ACC112 (cell line): Measurements from ENCODE around the gene KANSL1.

ENCODE experiments used
- H2AFZ ChIP-seq: fragments of 200-600 bp; sonication (generic); one replicate; pipeline ENCODE4 v1.6.0; 2017; ENCODE audit warnings: antibody characterized with exemption, low read length; ENCODE audit not compliant: unreplicated experiment
- H3K27ac ChIP-seq: fragments of 200-600 bp; sonication (generic); 2 replicates; pipeline ENCODE4 v1.5.1; 2014; ENCODE audit warnings: low read depth, mild to moderate bottlenecking, antibody characterized with exemption, low read length, moderate library complexity
- H3K27me3 ChIP-seq: fragments of 200-600 bp; sonication (generic); 2 replicates; pipeline ENCODE4 v1.6.1; 2014; ENCODE audit warnings: mild to moderate bottlenecking, antibody characterized with exemption, low read length, moderate library complexity, mixed read lengths; ENCODE audit not compliant: insufficient read depth
- H3K36me3 ChIP-seq: fragments of 200-600 bp; sonication (generic); 2 replicates; pipeline ENCODE4 v1.6.1; 2016; ENCODE audit warnings: mild to moderate bottlenecking, antibody characterized with exemption, low read length, moderate library complexity, mixed read lengths; ENCODE audit not compliant: insufficient read depth
- H3K4me1 ChIP-seq: fragments of 200-600 bp; sonication (generic); one replicate; pipeline ENCODE4 v1.6.1; 2016; ENCODE audit warnings: low read length, mixed read lengths; ENCODE audit not compliant: insufficient read depth, unreplicated experiment, control insufficient read depth
- H3K4me3 ChIP-seq: fragments of 200-600 bp; sonication (generic); 2 replicates; pipeline ENCODE4 v1.5.1; 2014; ENCODE audit warnings: mild to moderate bottlenecking, low read depth, low read length
- H3K79me2 ChIP-seq: fragments of 200-600 bp; sonication (generic); one replicate; pipeline ENCODE4 v1.6.0; 2016; ENCODE audit warnings: low read length; ENCODE audit not compliant: control insufficient read depth, unreplicated experiment, insufficient read depth

The KANSL1 gene

DNA sequence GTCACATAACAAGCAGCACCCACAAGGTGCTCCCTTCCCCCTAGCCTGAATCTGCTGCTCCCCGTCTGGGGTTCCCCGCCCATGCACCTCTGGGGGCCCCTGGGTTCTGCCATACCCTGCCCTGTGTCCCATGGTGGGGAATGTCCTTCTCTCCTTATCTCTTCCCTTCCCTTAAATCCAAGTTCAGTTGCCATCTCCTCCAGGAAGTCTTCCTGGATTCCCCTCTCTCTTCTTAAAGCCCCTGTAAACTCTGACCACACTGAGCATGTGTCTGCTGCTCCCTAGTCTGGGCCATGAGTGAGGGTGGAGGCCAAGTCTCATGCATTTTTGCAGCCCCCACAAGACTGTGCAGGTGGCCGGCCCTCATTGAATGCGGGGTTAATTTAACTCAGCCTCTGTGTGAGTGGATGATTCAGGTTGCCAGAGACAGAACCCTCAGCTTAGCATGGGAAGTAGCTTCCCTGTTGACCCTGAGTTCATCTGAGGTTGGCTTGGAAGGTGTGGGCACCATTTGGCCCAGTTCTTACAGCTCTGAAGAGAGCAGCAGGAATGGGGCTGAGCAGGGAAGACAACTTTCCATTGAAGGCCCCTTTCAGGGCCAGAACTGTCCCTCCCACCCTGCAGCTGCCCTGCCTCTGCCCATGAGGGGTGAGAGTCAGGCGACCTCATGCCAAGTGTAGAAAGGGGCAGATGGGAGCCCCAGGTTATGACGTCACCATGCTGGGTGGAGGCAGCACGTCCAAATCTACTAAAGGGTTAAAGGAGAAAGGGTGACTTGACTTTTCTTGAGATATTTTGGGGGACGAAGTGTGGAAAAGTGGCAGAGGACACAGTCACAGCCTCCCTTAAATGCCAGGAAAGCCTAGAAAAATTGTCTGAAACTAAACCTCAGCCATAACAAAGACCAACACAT lies 194.0 kb downstream of the KANSL1 start, which contains the start of gene STH:
Gene STH, plus strand, starts transcription at position 264 of the 913 bp plus-strand sequence. Its CDS starts 30 bp downstream, at position 294.
- no peak within 1 kb of the TSS for H2AFZ ChIP-seq
- H3K4me1 ChIP-seq, result peaks cover 3% of the 10 kb centered on the region
- H3K79me2 ChIP-seq, result no peaks in the 10 kb centered on the region
- H3K27me3 ChIP-seq, result no peaks in the 10 kb centered on the region
- no peaks in the 10 kb centered on the region for H3K36me3 ChIP-seq
- no peak within 1 kb of the TSS for H3K27ac ChIP-seq
- H3K4me3 ChIP-seq, result no peak within 1 kb of the TSS

DNA sequence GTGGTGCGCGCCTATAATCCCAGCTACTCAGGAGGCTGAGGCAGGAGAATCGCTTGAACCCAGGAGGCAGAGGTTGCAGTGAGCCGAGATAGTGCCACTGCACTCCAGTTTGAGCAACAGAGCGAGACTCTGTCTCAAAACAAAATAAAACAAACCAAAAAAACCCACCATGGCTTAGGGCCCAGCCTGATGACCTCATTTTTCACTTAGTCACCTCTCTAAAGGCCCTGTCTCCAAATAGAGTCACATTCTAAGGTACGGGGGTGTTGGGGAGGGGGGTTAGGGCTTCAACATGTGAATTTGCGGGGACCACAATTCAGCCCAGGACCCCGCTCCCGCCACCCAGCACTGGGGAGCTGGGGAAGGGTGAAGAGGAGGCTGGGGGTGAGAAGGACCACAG lies 195.6 kb downstream of the KANSL1 start:
- H3K27me3 ChIP-seq, result no peaks in the 10 kb centered on the region
- no peak overlapping the region for H3K27ac ChIP-seq
- H3K4me3 ChIP-seq, result no peak overlapping the region
- no peak overlapping the region for H2AFZ ChIP-seq
- H3K79me2 ChIP-seq, result no peaks in the 10 kb centered on the region
- H3K36me3 ChIP-seq, result no peaks in the 10 kb centered on the region
- H3K4me1 ChIP-seq, result peaks cover 3% of the 10 kb centered on the region

DNA sequence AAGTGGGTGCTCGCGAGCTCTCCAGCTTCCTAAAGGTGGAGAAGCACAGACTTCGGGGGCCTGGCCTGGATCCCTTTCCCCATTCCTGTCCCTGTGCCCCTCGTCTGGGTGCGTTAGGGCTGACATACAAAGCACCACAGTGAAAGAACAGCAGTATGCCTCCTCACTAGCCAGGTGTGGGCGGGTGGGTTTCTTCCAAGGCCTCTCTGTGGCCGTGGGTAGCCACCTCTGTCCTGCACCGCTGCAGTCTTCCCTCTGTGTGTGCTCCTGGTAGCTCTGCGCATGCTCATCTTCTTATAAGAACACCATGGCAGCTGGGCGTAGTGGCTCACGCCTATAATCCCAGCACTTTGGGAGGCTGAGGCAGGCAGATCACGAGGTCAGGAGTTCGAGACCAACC lies 196.1 kb downstream of the KANSL1 start:
- H3K27me3 ChIP-seq, result no peaks in the 10 kb centered on the region
- H3K27ac ChIP-seq, result no peak overlapping the region
- no peaks in the 10 kb centered on the region for H3K79me2 ChIP-seq
- H3K4me1 ChIP-seq, result peaks cover 3% of the 10 kb centered on the region
- no peak overlapping the region for H2AFZ ChIP-seq
- H3K36me3 ChIP-seq, result no peaks in the 10 kb centered on the region
- H3K4me3 ChIP-seq, result no peak overlapping the region

DNA sequence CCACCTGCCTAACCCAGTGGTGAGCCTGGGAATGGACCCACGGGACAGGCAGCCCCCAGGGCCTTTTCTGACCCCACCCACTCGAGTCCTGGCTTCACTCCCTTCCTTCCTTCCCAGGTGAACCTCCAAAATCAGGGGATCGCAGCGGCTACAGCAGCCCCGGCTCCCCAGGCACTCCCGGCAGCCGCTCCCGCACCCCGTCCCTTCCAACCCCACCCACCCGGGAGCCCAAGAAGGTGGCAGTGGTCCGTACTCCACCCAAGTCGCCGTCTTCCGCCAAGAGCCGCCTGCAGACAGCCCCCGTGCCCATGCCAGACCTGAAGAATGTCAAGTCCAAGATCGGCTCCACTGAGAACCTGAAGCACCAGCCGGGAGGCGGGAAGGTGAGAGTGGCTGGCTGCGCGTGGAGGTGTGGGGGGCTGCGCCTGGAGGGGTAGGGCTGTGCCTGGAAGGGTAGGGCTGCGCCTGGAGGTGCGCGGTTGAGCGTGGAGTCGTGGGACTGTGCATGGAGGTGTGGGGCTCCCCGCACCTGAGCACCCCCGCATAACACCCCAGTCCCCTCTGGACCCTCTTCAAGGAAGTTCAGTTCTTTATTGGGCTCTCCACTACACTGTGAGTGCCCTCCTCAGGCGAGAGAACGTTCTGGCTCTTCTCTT lies 196.8 kb downstream of the KANSL1 start:
- Histone ChIP-seq H3K79me2 (no peaks in the 10 kb centered on the region), H3K27ac (no peak overlapping the region), H3K36me3 (no peaks in the 10 kb centered on the region), H3K4me3 (no peak overlapping the region), H3K4me1 (peaks cover 3% of the 10 kb centered on the region), H2AFZ (no peak overlapping the region), H3K27me3 (no peaks in the 10 kb centered on the region)

DNA sequence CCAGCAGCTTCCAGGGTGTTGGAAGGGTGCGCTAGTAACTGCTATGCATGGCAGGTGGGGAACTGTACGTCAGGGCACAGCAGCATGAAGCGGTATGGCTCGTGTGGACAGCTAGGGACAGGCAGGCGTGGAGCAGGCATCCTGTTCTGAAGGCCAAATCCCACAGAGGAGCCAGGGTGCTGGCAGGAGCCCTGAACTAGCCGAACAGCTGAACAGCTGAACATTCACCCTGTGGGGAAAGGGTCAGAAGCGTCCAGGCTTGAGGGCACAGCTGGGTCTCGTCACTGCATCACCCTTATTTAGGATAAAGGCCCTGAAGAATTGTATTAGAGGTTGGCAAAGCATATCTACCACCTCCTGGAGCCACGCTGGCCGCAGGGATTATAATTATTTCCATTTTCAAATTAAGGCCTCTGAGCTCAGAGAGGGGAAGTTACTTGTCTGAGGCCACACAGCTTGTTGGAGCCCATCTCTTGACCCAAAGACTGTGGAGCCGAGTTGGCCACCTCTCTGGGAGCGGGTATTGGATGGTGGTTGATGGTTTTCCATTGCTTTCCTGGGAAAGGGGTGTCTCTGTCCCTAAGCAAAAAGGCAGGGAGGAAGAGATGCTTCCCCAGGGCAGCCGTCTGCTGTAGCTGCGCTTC lies 197.5 kb downstream of the KANSL1 start:
- Histone ChIP-seq H3K27me3 (no peaks in the 10 kb centered on the region), H3K79me2 (no peaks in the 10 kb centered on the region), H2AFZ (no peak overlapping the region)

GRCh38 chr17:45994987-45995386 lies 198.2 kb downstream of the KANSL1 start:
- Histone ChIP-seq H2AFZ (no peak overlapping the region), H3K27me3 (no peaks in the 10 kb centered on the region), H3K4me1 (peaks cover 3% of the 10 kb centered on the region), H3K4me3 (no peak overlapping the region), H3K36me3 (no peaks in the 10 kb centered on the region), H3K27ac (no peak overlapping the region), H3K79me2 (no peaks in the 10 kb centered on the region)

More for the DNA sequence above, 197.5 kb downstream of the KANSL1 start:
- H3K4me3 ChIP-seq, result no peak overlapping the region
- peaks cover 3% of the 10 kb centered on the region for H3K4me1 ChIP-seq
- H3K27ac ChIP-seq, result no peak overlapping the region
- H3K36me3 ChIP-seq, result no peaks in the 10 kb centered on the region

GRCh38 chr17:45993962-45994627 lies 199.1 kb downstream of the KANSL1 start:
- H2AFZ ChIP-seq, result no peak overlapping the region
- no peaks in the 10 kb centered on the region for H3K79me2 ChIP-seq
- peaks cover 3% of the 10 kb centered on the region for H3K4me1 ChIP-seq
- H3K4me3 ChIP-seq, result no peak overlapping the region
- no peak overlapping the region for H3K27ac ChIP-seq
- H3K27me3 ChIP-seq, result no peaks in the 10 kb centered on the region
- no peaks in the 10 kb centered on the region for H3K36me3 ChIP-seq

GRCh38 chr17:45992904-45993303 lies 200.3 kb downstream of the KANSL1 start:
- no peaks in the 10 kb centered on the region for H3K27me3 ChIP-seq
- H3K27ac ChIP-seq, result no peak overlapping the region
- no peaks in the 10 kb centered on the region for H3K79me2 ChIP-seq
- H3K4me3 ChIP-seq, result no peak overlapping the region
- H2AFZ ChIP-seq, result no peak overlapping the region
- H3K36me3 ChIP-seq, result no peaks in the 10 kb centered on the region
- H3K4me1 ChIP-seq, result peaks cover 2% of the 10 kb centered on the region

- Histone ChIP-seq H3K4me3 (no peak overlapping the region), H3K79me2 (no peaks in the 10 kb centered on the region), H3K27ac (no peak overlapping the region), H3K27me3 (no peaks in the 10 kb centered on the region), H3K36me3 (no peaks in the 10 kb centered on the region), H3K4me1 (no peaks in the 10 kb centered on the region), H2AFZ (no peak overlapping the region)
Observed at GRCh38 chr17:45992175-45992574, 201.1 kb downstream of the KANSL1 start.

DNA sequence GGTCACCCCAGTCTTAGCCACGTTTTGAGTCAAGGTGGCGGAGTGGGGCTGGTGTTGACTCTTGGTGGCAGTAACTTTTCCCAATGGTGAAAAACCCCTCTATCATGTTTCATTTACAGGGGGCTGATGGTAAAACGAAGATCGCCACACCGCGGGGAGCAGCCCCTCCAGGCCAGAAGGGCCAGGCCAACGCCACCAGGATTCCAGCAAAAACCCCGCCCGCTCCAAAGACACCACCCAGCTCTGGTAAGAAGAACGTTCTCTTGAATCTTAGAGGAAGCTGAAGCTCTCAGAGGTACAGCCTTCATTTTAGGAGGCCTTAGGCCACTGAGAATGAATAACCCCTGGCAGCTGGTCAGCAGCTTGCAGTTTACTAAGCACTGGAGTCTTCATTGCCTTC lies 201.9 kb downstream of the KANSL1 start:
- H3K4me1 ChIP-seq, result no peaks in the 10 kb centered on the region
- no peak overlapping the region for H2AFZ ChIP-seq

More for the DNA sequence above, 201.9 kb downstream of the KANSL1 start:
- Histone ChIP-seq H3K4me3 (no peak overlapping the region), H3K79me2 (no peaks in the 10 kb centered on the region), H3K36me3 (no peaks in the 10 kb centered on the region), H3K27ac (no peak overlapping the region), H3K27me3 (no peaks in the 10 kb centered on the region)
